GM18909 (cell line): ENCODE measurements around the gene PRKAG2.
"Not testable (repeated sequence)": the region's sequence is repeated elsewhere in the genome, so short reads cannot be mapped to it uniquely, and the experiment has no call there.

ENCODE experiments used
- ATAC-seq: cut with Tn5 transposase; IDR thresholded peaks from one replicate; pipeline ENCODE4 v1.9.1; 2021; ENCODE audit warnings: mild to moderate bottlenecking; ENCODE audit not compliant: unreplicated experiment, poor library complexity

PRKAG2 gene

GRCh38 chr7:151556592-151556991, 320.3 kb downstream of the PRKAG2 start:
- no peak for ATAC-seq

- ATAC-seq, result no peak
Measured at GRCh38 chr7:151553356-151553755, 323.6 kb downstream of the PRKAG2 start.

GRCh38 chr7:151552352-151553028, 324.4 kb downstream of the PRKAG2 start:
- no peak for ATAC-seq

GRCh38 chr7:151551820-151552219, 325.1 kb downstream of the PRKAG2 start:
- ATAC-seq, result no peak

- no peak for ATAC-seq
Measured at GRCh38 chr7:151550656-151551286, 326.1 kb downstream of the PRKAG2 start.

- ATAC-seq, result no peak
Measured at GRCh38 chr7:151549644-151550043, 327.3 kb downstream of the PRKAG2 start.

GRCh38 chr7:151549083-151549482, 327.8 kb downstream of the PRKAG2 start:
- ATAC-seq, result no peak

GRCh38 chr7:151544183-151544582, 332.7 kb downstream of the PRKAG2 start:
- ATAC-seq, result no peak

GRCh38 chr7:151542606-151543130, 334.2 kb downstream of the PRKAG2 start:
- no peak for ATAC-seq

- no peak for ATAC-seq
Measured at GRCh38 chr7:151541709-151542499, 335.0 kb downstream of the PRKAG2 start.

GRCh38 chr7:151540146-151540545, 336.8 kb downstream of the PRKAG2 start:
- no peak for ATAC-seq

GRCh38 chr7:151539088-151539671, 337.7 kb downstream of the PRKAG2 start:
- ATAC-seq, result peak; percentile 77

GRCh38 chr7:151537818-151538561, 338.9 kb downstream of the PRKAG2 start:
- ATAC-seq, result no peak

GRCh38 chr7:151536178-151536577, 340.7 kb downstream of the PRKAG2 start:
- ATAC-seq, result not testable (repeated sequence)

GRCh38 chr7:151529842-151530241, 347.1 kb downstream of the PRKAG2 start:
- ATAC-seq, result no peak

GRCh38 chr7:151524845-151525244, 352.1 kb downstream of the PRKAG2 start:
- ATAC-seq, result no peak

- no peak for ATAC-seq
Measured at GRCh38 chr7:151524331-151524730, 352.6 kb downstream of the PRKAG2 start.

- no peak for ATAC-seq
Measured at GRCh38 chr7:151520419-151521261, 356.3 kb downstream of the PRKAG2 start.

GRCh38 chr7:151519765-151520418, 357.0 kb downstream of the PRKAG2 start, which contains the start of gene RHEB:
RHEB (minus strand) TSS chr7:151519895; CDS start chr7:151519511, 384 bp downstream.
- ATAC-seq, result peak; percentile 81
